Caco-2 (cell line): Measurements from ENCODE around the gene PLAA. TPM values are rescaled to one million over a fixed set of nuclear protein-coding genes. Genes with fewer than 3 reads are reported as not detected.

Experiments used
- BruUV-seq: library from RNA; stranded (reverse); fragments of 400-500 nt; replicated peaks from 2 replicates; lab custom pipeline; 2021; lab: Mats Ljungman, UMichigan
- CTCF ChIA-PET: fragments of 300-600 bp; sonication (Branson Sonifier 250); formaldehyde crosslinking; loops from one replicate; lab custom pipeline; 2022; ENCODE audit warnings: antibody characterized with exemption; lab: Charles Lee
- POLR2A ChIA-PET: fragments of 300-600 bp; sonication (Branson Sonifier 250); formaldehyde crosslinking; loops from one replicate; lab custom pipeline; 2022; ENCODE audit warnings: antibody characterized with exemption; lab: Charles Lee
- DNase-seq, 2 experiments: peaks; one replicate each; pipeline versions ENCODE4 v3.0.0 to v3.0.0-alpha.2; 2020 to 2022
- H3K27me3 ChIP-seq: replicated peaks from 2 replicates; pipeline ENCODE4 v1.6.0; 2011; ENCODE audit warnings: low read length; ENCODE audit not compliant: control insufficient read depth, insufficient read depth
- H3K36me3 ChIP-seq: 2 replicates; pipeline ENCODE4 v1.5.1; 2011; ENCODE audit warnings: low read length; ENCODE audit not compliant: control insufficient read depth, insufficient read depth
- H3K4me1 ChIP-seq: fragments of 250-450 bp; sonication (Bioruptor Pico); 2 replicates; pipeline ENCODE4 v1.5.1; 2020; ENCODE audit warnings: mild to moderate bottlenecking
- H3K4me3 ChIP-seq: 2 replicates; pipeline ENCODE4 v1.5.1; 2011; ENCODE audit warnings: low read depth, mild to moderate bottlenecking, control low read depth, low read length
- H3K9me3 ChIP-seq: fragments of 250-450 bp; sonication (Bioruptor Pico); 2 replicates; pipeline ENCODE4 v1.5.1; 2020; ENCODE audit warnings: mild to moderate bottlenecking, moderate library complexity
- H3K27ac Mint-ChIP-seq: one replicate; pipeline ENCODE4 v1.8.0; 2022; ENCODE audit warnings: mixed read lengths; ENCODE audit not compliant: unreplicated experiment
- H3K27me3 Mint-ChIP-seq: one replicate; pipeline ENCODE4 v1.8.0; 2022; ENCODE audit warnings: mixed read lengths; ENCODE audit not compliant: insufficient read depth, unreplicated experiment
- H3K36me3 Mint-ChIP-seq: one replicate; pipeline ENCODE4 v1.8.0; 2022; ENCODE audit warnings: mild to moderate bottlenecking, mixed read lengths; ENCODE audit not compliant: insufficient read depth, unreplicated experiment
- H3K4me1 Mint-ChIP-seq: one replicate; pipeline ENCODE4 v1.8.0; 2022; ENCODE audit warnings: low read depth, mixed read lengths; ENCODE audit not compliant: unreplicated experiment
- H3K4me3 Mint-ChIP-seq: one replicate; pipeline ENCODE4 v1.8.0; 2022; ENCODE audit warnings: mild to moderate bottlenecking, moderate library complexity, mixed read lengths; ENCODE audit not compliant: unreplicated experiment
- H3K9me3 Mint-ChIP-seq: one replicate; pipeline ENCODE4 v1.8.0; 2022; ENCODE audit warnings: mixed read lengths; ENCODE audit not compliant: unreplicated experiment
- intact Hi-C: fragments of 100-400 bp; cut with micrococcal nuclease; formaldehyde crosslinking; loops from one replicate; pipeline ENCODE4 v1.10.0; 2022; ENCODE audit not compliant: unreplicated experiment
- total RNA-seq: library from RNA; stranded (reverse); gene quantifications from 2 replicates; pipeline ENCODE4 v1.2.3, GENCODE V29; 2022
- TF ChIP-seq, protein P1 (sequence below), 2 experiments: fragments of 200-600 bp in 1 of 2; IDR thresholded peaks; 1 replicate in 1 of 2; 2 replicates in 1 of 2; pipeline versions ENCODE4 v1.5.1 to v1.8.0; 2011 to 2022; ENCODE audit warnings: antibody characterized with exemption in 1 of 2, control low read depth in 1 of 2, inconsistent platforms in 1 of 2, low read depth in 1 of 2, low read length in 1 of 2, mild to moderate bottlenecking in 1 of 2, moderate library complexity in 1 of 2; ENCODE audit not compliant: insufficient read depth in 1 of 2, severe bottlenecking in 1 of 2, unreplicated experiment in 1 of 2

The PLAA gene
- total RNA-seq, 1 experiment from 2014 or later: 12.9 TPM

DNA sequence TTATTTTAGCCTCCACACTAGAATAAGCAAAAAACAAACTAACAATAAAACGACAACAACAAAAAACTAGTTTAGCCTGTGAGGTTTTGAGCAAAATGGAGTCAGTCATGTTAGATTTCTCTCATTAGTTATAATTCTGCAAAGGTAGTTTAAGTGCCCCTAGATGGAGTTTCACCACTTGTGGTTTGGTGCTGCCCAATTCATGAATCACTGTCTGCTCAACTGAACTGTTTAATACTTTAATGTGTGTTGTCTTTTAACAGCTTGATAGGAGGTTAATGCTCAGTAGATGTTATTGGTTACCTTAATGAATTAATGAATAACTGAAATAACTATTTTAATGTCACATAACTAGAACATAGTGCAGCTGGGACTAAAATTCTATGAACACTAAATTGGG lies 3.5 kb upstream of the PLAA start:
- ChIA-PET POLR2A (no interaction called here), CTCF (no interaction called here)
- Histone ChIP-seq H3K27me3 (no peaks in the 10 kb centered on the region), H3K4me3 (no peak overlapping the region), H3K36me3 (no peaks in the 10 kb centered on the region), H3K9me3 (no peaks in the 10 kb centered on the region), H3K4me1 (no peaks in the 10 kb centered on the region)
- no peak overlapping the region for H3K27ac Mint-ChIP-seq
- intact Hi-C loops: no loop called here
- H3K36me3 Mint-ChIP-seq: peaks cover 6% of the 10 kb centered on the region
- BruUV-seq: no TSS peak
- DNase-seq: no peak
- H3K4me1 Mint-ChIP-seq: peaks cover 5% of the 10 kb centered on the region
- H3K27me3 Mint-ChIP-seq: no peaks in the 10 kb centered on the region
- no peak overlapping the region for H3K4me3 Mint-ChIP-seq
- TF ChIP-seq, protein P1, sequence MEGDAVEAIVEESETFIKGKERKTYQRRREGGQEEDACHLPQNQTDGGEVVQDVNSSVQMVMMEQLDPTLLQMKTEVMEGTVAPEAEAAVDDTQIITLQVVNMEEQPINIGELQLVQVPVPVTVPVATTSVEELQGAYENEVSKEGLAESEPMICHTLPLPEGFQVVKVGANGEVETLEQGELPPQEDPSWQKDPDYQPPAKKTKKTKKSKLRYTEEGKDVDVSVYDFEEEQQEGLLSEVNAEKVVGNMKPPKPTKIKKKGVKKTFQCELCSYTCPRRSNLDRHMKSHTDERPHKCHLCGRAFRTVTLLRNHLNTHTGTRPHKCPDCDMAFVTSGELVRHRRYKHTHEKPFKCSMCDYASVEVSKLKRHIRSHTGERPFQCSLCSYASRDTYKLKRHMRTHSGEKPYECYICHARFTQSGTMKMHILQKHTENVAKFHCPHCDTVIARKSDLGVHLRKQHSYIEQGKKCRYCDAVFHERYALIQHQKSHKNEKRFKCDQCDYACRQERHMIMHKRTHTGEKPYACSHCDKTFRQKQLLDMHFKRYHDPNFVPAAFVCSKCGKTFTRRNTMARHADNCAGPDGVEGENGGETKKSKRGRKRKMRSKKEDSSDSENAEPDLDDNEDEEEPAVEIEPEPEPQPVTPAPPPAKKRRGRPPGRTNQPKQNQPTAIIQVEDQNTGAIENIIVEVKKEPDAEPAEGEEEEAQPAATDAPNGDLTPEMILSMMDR (IDR thresholded peaks at IDR 0.05; ENCODE audit: insufficient read depth in 1 of 2, low read depth in 1 of 2, low read length in 1 of 2, severe bottlenecking in 1 of 2, unreplicated experiment in 1 of 2): no peak
- H3K9me3 Mint-ChIP-seq: no peaks in the 10 kb centered on the region

DNA sequence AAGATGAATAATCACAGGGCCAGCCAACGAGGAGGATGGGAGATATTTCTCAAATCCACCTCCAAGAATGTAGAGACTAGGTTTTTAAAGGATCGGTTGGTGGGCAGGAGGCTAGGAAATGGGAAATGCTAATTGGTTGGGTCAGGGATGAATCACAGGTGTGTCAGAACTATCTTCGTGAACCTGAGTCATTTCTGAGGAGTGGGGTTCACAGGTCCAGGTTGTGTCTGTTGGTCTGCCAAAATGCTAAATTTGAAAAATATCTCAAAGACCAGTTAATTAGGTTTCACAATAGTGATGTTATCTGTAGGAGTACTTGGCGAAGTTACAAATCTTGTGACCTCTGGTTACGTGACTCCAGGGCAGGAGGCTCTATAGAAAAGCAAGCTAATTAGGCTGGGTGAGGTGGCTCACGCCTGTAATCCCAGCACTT lies 2.6 kb upstream of the PLAA start:
- no peak for DNase-seq
- no peaks in the 10 kb centered on the region for H3K9me3 ChIP-seq
- POLR2A ChIA-PET: no interaction called here
- H3K9me3 Mint-ChIP-seq: no peaks in the 10 kb centered on the region
- no TSS peak for BruUV-seq
- H3K4me1 ChIP-seq: no peaks in the 10 kb centered on the region
- TF ChIP-seq, protein P1 (IDR thresholded peaks at IDR 0.05; ENCODE audit: insufficient read depth in 1 of 2, low read depth in 1 of 2, low read length in 1 of 2, severe bottlenecking in 1 of 2, unreplicated experiment in 1 of 2): no peak
- H3K36me3 Mint-ChIP-seq: peaks cover 6% of the 10 kb centered on the region
- H3K4me1 Mint-ChIP-seq: peaks cover 7% of the 10 kb centered on the region
- CTCF ChIA-PET: no interaction called here
- no peak overlapping the region for H3K4me3 ChIP-seq
- intact Hi-C loops: no loop called here
- H3K27me3 Mint-ChIP-seq: no peaks in the 10 kb centered on the region
- H3K27me3 ChIP-seq: no peaks in the 10 kb centered on the region
- H3K4me3 Mint-ChIP-seq: no peak overlapping the region
- H3K36me3 ChIP-seq: no peaks in the 10 kb centered on the region
- H3K27ac Mint-ChIP-seq: no peak overlapping the region

DNA sequence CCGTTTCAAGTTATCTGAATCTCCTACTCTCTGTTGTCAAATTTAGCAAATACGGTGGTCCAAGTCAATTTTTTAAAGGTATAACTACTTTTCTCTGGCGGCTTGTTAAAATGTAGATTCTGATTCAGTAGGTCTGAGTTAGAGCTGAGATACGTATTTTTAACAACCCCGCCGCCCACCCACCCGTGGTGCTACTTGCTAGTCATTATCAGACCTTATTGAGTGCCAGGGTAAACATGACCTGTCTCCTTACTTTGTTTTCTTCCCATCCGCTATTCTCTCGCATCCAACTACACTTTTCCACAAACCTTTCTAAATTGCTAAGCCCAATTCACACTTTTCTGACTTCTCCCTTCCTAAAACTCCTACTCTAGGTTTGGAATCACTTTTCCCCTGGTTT lies 694 bp upstream of the PLAA start:
- H3K4me3 Mint-ChIP-seq: peak overlapping the region; percentile 95
- DNase-seq: no peak
- BruUV-seq: TSS peak; percentile 84
- H3K4me1 Mint-ChIP-seq: peaks cover 7% of the 10 kb centered on the region
- H3K27ac Mint-ChIP-seq: peak overlapping the region; percentile 100
- CTCF ChIA-PET: interaction anchor here (0.6 kb wide), 1 partner anchor 129 kb away, joined by 5 read pairs; no protein-coding TSS in a partner anchor
- POLR2A ChIA-PET: interaction anchor here (1.3 kb wide), 1 partner anchor 8 kb away, joined by 5 read pairs; the partner anchor contains the start of gene IFT74
- peak overlapping the region; percentile 69 for H3K4me3 ChIP-seq
- no peaks in the 10 kb centered on the region for H3K27me3 Mint-ChIP-seq
- no peaks in the 10 kb centered on the region for H3K27me3 ChIP-seq
- H3K9me3 Mint-ChIP-seq: no peaks in the 10 kb centered on the region
- H3K36me3 Mint-ChIP-seq: peaks cover 6% of the 10 kb centered on the region
- H3K4me1 ChIP-seq: no peaks in the 10 kb centered on the region
- TF ChIP-seq, protein P1 (IDR thresholded peaks at IDR 0.05; ENCODE audit: insufficient read depth in 1 of 2, low read depth in 1 of 2, low read length in 1 of 2, severe bottlenecking in 1 of 2, unreplicated experiment in 1 of 2): no peak
- intact Hi-C loops: loop anchor here (1.0 kb wide), 2 partner anchors 9 to 55 kb away; partner anchors contain the start of genes CAAP1 and IFT74
- no peaks in the 10 kb centered on the region for H3K36me3 ChIP-seq
- no peaks in the 10 kb centered on the region for H3K9me3 ChIP-seq
